ENCODE results near the gene GLIPR2.
"Not testable (repeated sequence)": the region's sequence is repeated elsewhere in the genome, so short reads cannot be mapped to it uniquely, and the experiment has no call there.

DNA sequence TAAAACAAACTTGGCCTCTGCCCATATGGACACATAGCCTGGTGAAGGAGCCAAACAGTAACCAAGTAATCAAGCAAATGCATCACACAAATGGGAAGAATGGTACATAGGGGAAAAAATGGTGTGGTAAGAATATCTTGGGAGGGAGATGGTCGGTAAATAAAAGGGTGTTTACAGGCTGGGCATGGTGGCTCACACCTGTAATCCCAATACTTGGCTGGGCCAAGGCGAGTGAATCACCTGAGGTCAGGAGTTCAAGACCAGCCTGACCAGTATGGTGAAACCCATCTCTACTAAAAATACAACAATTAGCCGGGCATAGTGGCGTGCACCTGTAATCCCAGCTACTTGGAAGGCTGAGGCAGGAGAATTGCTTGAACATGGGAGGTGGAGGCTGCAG is 23.0 kb downstream of the GLIPR2 start:
- not testable (repeated sequence) for TF ChIP-seq POLR2A, POLR2AphosphoS5, EP300 (IDR thresholded peaks at IDR 0.05)
- TF ChIP-seq, protein P1, sequence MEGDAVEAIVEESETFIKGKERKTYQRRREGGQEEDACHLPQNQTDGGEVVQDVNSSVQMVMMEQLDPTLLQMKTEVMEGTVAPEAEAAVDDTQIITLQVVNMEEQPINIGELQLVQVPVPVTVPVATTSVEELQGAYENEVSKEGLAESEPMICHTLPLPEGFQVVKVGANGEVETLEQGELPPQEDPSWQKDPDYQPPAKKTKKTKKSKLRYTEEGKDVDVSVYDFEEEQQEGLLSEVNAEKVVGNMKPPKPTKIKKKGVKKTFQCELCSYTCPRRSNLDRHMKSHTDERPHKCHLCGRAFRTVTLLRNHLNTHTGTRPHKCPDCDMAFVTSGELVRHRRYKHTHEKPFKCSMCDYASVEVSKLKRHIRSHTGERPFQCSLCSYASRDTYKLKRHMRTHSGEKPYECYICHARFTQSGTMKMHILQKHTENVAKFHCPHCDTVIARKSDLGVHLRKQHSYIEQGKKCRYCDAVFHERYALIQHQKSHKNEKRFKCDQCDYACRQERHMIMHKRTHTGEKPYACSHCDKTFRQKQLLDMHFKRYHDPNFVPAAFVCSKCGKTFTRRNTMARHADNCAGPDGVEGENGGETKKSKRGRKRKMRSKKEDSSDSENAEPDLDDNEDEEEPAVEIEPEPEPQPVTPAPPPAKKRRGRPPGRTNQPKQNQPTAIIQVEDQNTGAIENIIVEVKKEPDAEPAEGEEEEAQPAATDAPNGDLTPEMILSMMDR (IDR thresholded peaks at IDR 0.05), result not testable (repeated sequence)
